Measurements from ENCODE around the gene SYNRG. TPM values are rescaled to one million over a fixed set of nuclear protein-coding genes. Genes with fewer than 3 reads are reported as not detected.
A peak's percentile ranks its signal among the peaks of the same experiment; 100 is the strongest.

The SYNRG gene
- total and polyA plus RNA-seq, 9 donors, result 10.9 to 40.0 (median 31.1) TPM

- no peak overlapping the region for H3K27ac ChIP-seq
- H3K4me3 ChIP-seq, result no peak overlapping the region
- intact Hi-C loops (cut with DNase I), result no loop called here
- no peak for DNase-seq
- H3K27me3 ChIP-seq, result no peaks in the 10 kb centered on the region
- TF ChIP-seq POLR2A (IDR thresholded peaks at IDR 0.05), result no peak
- no peak for TF ChIP-seq EP300 (IDR thresholded peaks at IDR 0.05)
- no peak for TF ChIP-seq CTCF (IDR thresholded peaks at IDR 0.05)
- H3K4me1 ChIP-seq (ENCODE audit: insufficient read depth), result no peaks in the 10 kb centered on the region
- H3K9me3 ChIP-seq, result no peaks in the 10 kb centered on the region
- H3K36me3 ChIP-seq, result no peaks in the 10 kb centered on the region
- 86 to 93% (median 87%) methylated on average over 5 of the region's 5 CpGs for WGBS, 3 donors
Measured at GRCh38 chr17:37535906-37536305, 73.3 kb downstream of the SYNRG start.

GRCh38 chr17:37532756-37533155 lies 76.5 kb downstream of the SYNRG start:
- Histone ChIP-seq H3K9me3 (no peaks in the 10 kb centered on the region), H3K27ac (no peak overlapping the region), H3K36me3 (no peaks in the 10 kb centered on the region), H3K27me3 (no peaks in the 10 kb centered on the region), H3K4me1 (ENCODE audit: insufficient read depth) (no peaks in the 10 kb centered on the region), H3K4me3 (no peak overlapping the region)
- 79 to 86% (median 84%) methylated on average over 3 of the region's 3 CpGs for WGBS, 3 donors
- no peak for TF ChIP-seq CTCF (IDR thresholded peaks at IDR 0.05)
- no peak for TF ChIP-seq EP300 (IDR thresholded peaks at IDR 0.05)
- no peak for TF ChIP-seq POLR2A (IDR thresholded peaks at IDR 0.05)
- no peak for DNase-seq
- intact Hi-C loops (cut with DNase I), result no loop called here

GRCh38 chr17:37530420-37530819 lies 78.8 kb downstream of the SYNRG start:
- H3K4me3 ChIP-seq, result no peak overlapping the region
- 83 to 85% (median 84%) methylated on average over 4 of the region's 4 CpGs for WGBS, 3 donors
- intact Hi-C loops (cut with DNase I), result no loop called here
- H3K27me3 ChIP-seq, result no peaks in the 10 kb centered on the region
- no peaks in the 10 kb centered on the region for H3K36me3 ChIP-seq
- H3K4me1 ChIP-seq (ENCODE audit: insufficient read depth), result no peaks in the 10 kb centered on the region
- no peak overlapping the region for H3K27ac ChIP-seq
- TF ChIP-seq POLR2A (IDR thresholded peaks at IDR 0.05) (no peak), CTCF (IDR thresholded peaks at IDR 0.05) (no peak), EP300 (IDR thresholded peaks at IDR 0.05) (no peak)
- H3K9me3 ChIP-seq, result no peaks in the 10 kb centered on the region
- no peak for DNase-seq

GRCh38 chr17:37527249-37527851 lies 81.9 kb downstream of the SYNRG start:
- no peaks in the 10 kb centered on the region for H3K4me1 ChIP-seq (ENCODE audit: insufficient read depth)
- DNase-seq, result no peak
- H3K27me3 ChIP-seq, result no peaks in the 10 kb centered on the region
- H3K9me3 ChIP-seq, result no peaks in the 10 kb centered on the region
- WGBS, 3 donors, result 49 to 53% (median 52%) methylated on average over 5 of the region's 5 CpGs
- no peak for TF ChIP-seq POLR2A (IDR thresholded peaks at IDR 0.05)
- peak in 1 of 3 donors; percentile 38 for TF ChIP-seq CTCF (IDR thresholded peaks at IDR 0.05)
- TF ChIP-seq EP300 (IDR thresholded peaks at IDR 0.05), result no peak
- no peak overlapping the region for H3K27ac ChIP-seq
- intact Hi-C loops (cut with DNase I), result no loop called here
- no peak overlapping the region for H3K4me3 ChIP-seq
- H3K36me3 ChIP-seq, result no peaks in the 10 kb centered on the region
